ENCODE measurements around the gene ACTL9.

GRCh38 chr19:8648240-8648639 lies 50.4 kb downstream of the ACTL9 start:
- TF ChIP-seq POLR2AphosphoS5 (IDR thresholded peaks at IDR 0.05; ENCODE audit: borderline replicate concordance, low read depth, low read length) (no peak), EZH2 (IDR thresholded peaks at IDR 0.05) (no peak)

All from SK-N-MC (cell line).